WI38 (cell line): Measurements from ENCODE around the gene MIPOL1.

Experiments used
- H3K4me3 ChIP-seq: 2 replicates; pipeline ENCODE4 v1.5.1; 2011; ENCODE audit warnings: low read depth, mild to moderate bottlenecking, control low read depth, low read length
- CTCF ChIP-seq: IDR thresholded peaks from 2 replicates; pipeline ENCODE4 v1.5.1; 2012; ENCODE audit warnings: low read depth, mild to moderate bottlenecking, control low read depth, low read length

Gene MIPOL1

GRCh38 chr14:37600880-37601741 lies 403.4 kb downstream of the MIPOL1 start:
- no peak overlapping the region for H3K4me3 ChIP-seq
- TF ChIP-seq CTCF, result no peak

GRCh38 chr14:37601865-37602264 lies 404.1 kb downstream of the MIPOL1 start:
- H3K4me3 ChIP-seq, result no peak overlapping the region
- TF ChIP-seq CTCF, result no peak
